Heart right ventricle (tissue), 16 donors: ENCODE measurements around the gene F13A1. TPM values are rescaled to one million over a fixed set of nuclear protein-coding genes. Genes with fewer than 3 reads are reported as not detected.

Experiments used
- ATAC-seq, 8 donors: fragments of 200-7000 bp; cut with Tn5 transposase; one replicate each; pipeline ENCODE4 v1.9.1; 2020; ENCODE audit warnings: mild to moderate bottlenecking in 8 of 8, moderate library complexity in 8 of 8, moderate number of reproducible peaks in 1 of 8
- DNase-seq, 2 donors: peaks; one replicate each; pipeline ENCODE4 v3.0.0-alpha.2; 2020
- H3K27ac ChIP-seq, 10 donors: fragments of 200-600 bp; sonication (generic) in 2 of 10; one replicate each; pipeline versions ENCODE4 v1.5.0 to v1.8.0; 2020 to 2022; ENCODE audit warnings: mild to moderate bottlenecking in 3 of 10
- H3K27me3 ChIP-seq, 7 donors: fragments of 200-600 bp; one replicate each; pipeline ENCODE4 v1.8.0; 2021 to 2022; ENCODE audit warnings: mild to moderate bottlenecking in 2 of 7
- H3K36me3 ChIP-seq, 9 donors: fragments of 200-600 bp; sonication (generic) in 1 of 9; one replicate each; pipeline versions ENCODE4 v1.5.0 to v1.8.0; 2020 to 2022; ENCODE audit warnings: mild to moderate bottlenecking in 2 of 9
- H3K4me1 ChIP-seq, 9 donors: fragments of 200-600 bp; sonication (generic) in 1 of 9; one replicate each; pipeline versions ENCODE4 v1.5.0 to v1.8.0; 2020 to 2022; ENCODE audit warnings: mild to moderate bottlenecking in 4 of 9
- H3K4me3 ChIP-seq, 10 donors: fragments of 200-600 bp; sonication (generic) in 2 of 10; one replicate each; pipeline versions ENCODE4 v1.5.0 to v1.8.0; 2020 to 2022; ENCODE audit warnings: mild to moderate bottlenecking in 7 of 10, moderate library complexity in 2 of 10
- H3K9me3 ChIP-seq, 11 donors: fragments of 200-600 bp in 10 of 11; sonication (generic) in 2 of 11; one replicate each; pipeline versions ENCODE4 v1.5.0 to v1.8.0; 2013 to 2022; ENCODE audit warnings: mild to moderate bottlenecking in 2 of 11, control low read depth in 1 of 11, moderate library complexity in 1 of 11
- CTCF ChIP-seq, 9 donors: fragments of 200-600 bp; sonication (generic) in 2 of 9; IDR thresholded peaks; one replicate each; pipeline versions ENCODE4 v1.5.0 to v1.8.0; 2021 to 2022; ENCODE audit warnings: antibody characterized with exemption in 9 of 9, mild to moderate bottlenecking in 5 of 9, moderate library complexity in 1 of 9
- WGBS, 2 donors: extraction: QIAGEN DNeasy Blood & Tissue Kit; methylation state at CpG; one replicate each; pipeline ENCODE4 v1.1.7; 2013; ENCODE audit warnings: inconsistent platforms in 1 of 2; 5-methylcytosine and 5-hydroxymethylcytosine counted together
- intact Hi-C, 10 donors: fragments of 100-400 bp; cut with DNase I; formaldehyde crosslinking; loops; one replicate each; pipeline versions ENCODE4 v1.11.1 to v1.14.2; 2022
- polyA plus RNA-seq, 2 donors: library from polyadenylated mRNA; stranded (reverse); fragments of 200-250 nt; gene quantifications; one replicate each; pipeline ENCODE4 v1.2.3, GENCODE V29; 2013
- total RNA-seq, 10 donors: library from RNA; stranded (reverse); fragmentation: NEBNext Ultra II Directional in 3 of 10; extraction: Animal tissue kit (Norgen Biotek cat#: 25700) in 3 of 10; gene quantifications; one replicate each; pipeline versions ENCODE4 v1.2.1 to v1.2.4, GENCODE V29; 2021 to 2023
- donor health status: Arrhythmogenic right ventricular cardiomyopathy.
- donor health status: ischemic (EF 13 %, LVEDD 7.1; RV severe dilation, severe dysfunction).
- donor health status: healthy with polysubstance abuse.
- donor health status: DM: no; HTN: yes; CAD: no.
- donor health status: DM: no; HTN: no; CAD: no.
- donor health status: ischemic (EF 25% LVEDD 6.9; RV normal size, moderate dysfunction).
- donor health status: ischemic (EF 25% LVEDD 5.7; RV mildly dilated, moderate dysfunction).
- donor health status: healthy.
- donor health status: DM: yes; HTN: yes; CAD: no.
- donor health status: Ischemic cardiomyopathy.
- donor health status: ischemic (EF 35%, LVEDD 5.7; RV mildly dilated, moderate dysfunction).
- donor health status: nonischemic (EF 11% LVEDD 7.7; RV severe dilation, severe dysfunction).
- donor health status: DM: yes; HTN: yes; CAD: no.
- donor health status: PGD.
- donor health status: ischemic (EF 29% LVEDD 5.4; RV normal size, mild dysfunction).
- donor health status: nonischemic (EF 23%, LVEDD 6.1; RV moderate dilation, normal function).

F13A1 gene
- total and polyA plus RNA-seq, 12 donors = 8.4 to 265 (median 22.8) TPM

GRCh38 chr6:6230286-6230685 is 90.2 kb downstream of the F13A1 start:
- Histone ChIP-seq H3K4me1 (no peaks in the 10 kb centered on the region), H3K36me3 (peaks cover 0 to 14% (median 0%) of the 10 kb centered on the region in 9 donors), H3K9me3 (peaks cover 0 to 4% (median 0%) of the 10 kb centered on the region in 11 donors), H3K27ac (no peak overlapping the region), H3K4me3 (no peak overlapping the region), H3K27me3 (peaks cover 0 to 3% (median 0%) of the 10 kb centered on the region in 7 donors)
- no peak for ATAC-seq
- no peak for TF ChIP-seq CTCF (IDR thresholded peaks at IDR 0.05)
- intact Hi-C loops = no loop called here
- DNase-seq = no peak
- 56 to 73% methylated on average over 1 of the region's 1 CpG for WGBS, 2 donors

- DNase-seq (no peak), ATAC-seq (no peak)
- WGBS, 2 donors = 80 to 84% methylated on average over 1 of the region's 1 CpG
- no peak for TF ChIP-seq CTCF (IDR thresholded peaks at IDR 0.05)
- Histone ChIP-seq H3K27me3 (peaks cover 0 to 3% (median 0%) of the 10 kb centered on the region in 7 donors), H3K36me3 (peaks cover 0 to 27% (median 0%) of the 10 kb centered on the region in 9 donors), H3K9me3 (no peaks in the 10 kb centered on the region), H3K4me1 (no peaks in the 10 kb centered on the region), H3K4me3 (no peak overlapping the region), H3K27ac (no peak overlapping the region)
- intact Hi-C loops = loop anchor here in 2 of 10 donors (10.0 kb wide), 1 partner anchor 267 kb away; no protein-coding TSS in a partner anchor
These were observed 92.6 kb downstream of the F13A1 start for GRCh38 chr6:6227896-6228295.

GRCh38 chr6:6225885-6226529 is 94.5 kb downstream of the F13A1 start:
- no peaks in the 10 kb centered on the region for H3K9me3 ChIP-seq
- no peak overlapping the region for H3K4me3 ChIP-seq
- H3K36me3 ChIP-seq = peaks cover 0 to 34% (median 0%) of the 10 kb centered on the region in 9 donors
- no peaks in the 10 kb centered on the region for H3K4me1 ChIP-seq
- WGBS, 2 donors = 37 to 39% methylated on average over 2 of the region's 2 CpGs
- peaks cover 0 to 3% (median 0%) of the 10 kb centered on the region in 7 donors for H3K27me3 ChIP-seq
- no peak for DNase-seq
- intact Hi-C loops = loop anchor here in 2 of 10 donors (10.0 kb wide), 1 partner anchor 269 kb away; no protein-coding TSS in a partner anchor
- no peak for ATAC-seq
- H3K27ac ChIP-seq = no peak overlapping the region
- no peak for TF ChIP-seq CTCF (IDR thresholded peaks at IDR 0.05)

- DNase-seq (no peak), ATAC-seq (no peak)
- Histone ChIP-seq H3K9me3 (no peaks in the 10 kb centered on the region), H3K4me1 (no peaks in the 10 kb centered on the region), H3K4me3 (no peak overlapping the region), H3K36me3 (peaks cover 0 to 43% (median 0%) of the 10 kb centered on the region in 9 donors), H3K27me3 (peaks cover 0 to 3% (median 0%) of the 10 kb centered on the region in 7 donors), H3K27ac (no peak overlapping the region)
- intact Hi-C loops = loop anchor here in 2 of 10 donors (5.0 to 10.0 kb wide), 2 partner anchors 270 to 322 kb away; no protein-coding TSS in a partner anchor
- 91 to 95% methylated on average over 6 of the region's 6 CpGs for WGBS, 2 donors
- no peak for TF ChIP-seq CTCF (IDR thresholded peaks at IDR 0.05)
These were observed 95.5 kb downstream of the F13A1 start for GRCh38 chr6:6224933-6225486.
